HG03135 (cell line): ENCODE measurements around the gene NRF1.
A peak's percentile ranks its signal among the peaks of the same experiment; 100 is the strongest.

Experiments
- ATAC-seq: cut with Tn5 transposase; IDR thresholded peaks from one replicate; pipeline ENCODE4 v1.9.1; 2021; ENCODE audit warnings: mild to moderate bottlenecking, moderate library complexity; ENCODE audit not compliant: unreplicated experiment

Gene NRF1

DNA sequence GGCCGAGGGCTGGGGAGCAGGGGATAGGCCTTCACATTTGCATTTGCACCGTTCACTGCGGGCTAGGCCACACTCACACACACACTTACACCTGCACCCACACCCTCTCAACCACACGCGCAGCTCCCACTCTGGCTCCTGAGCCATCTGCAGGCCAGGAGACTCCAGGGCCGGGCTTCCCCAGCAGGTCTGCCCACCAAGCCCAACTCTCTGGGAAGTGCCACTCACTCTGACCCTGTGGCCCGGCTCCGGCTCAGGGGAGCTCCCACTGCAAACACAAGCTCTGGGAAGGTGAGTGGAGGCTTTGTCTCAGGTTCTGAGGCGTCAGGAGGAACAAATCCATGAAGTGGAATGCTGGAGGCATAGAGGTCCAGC lies 157.9 kb downstream of the NRF1 start:
- ATAC-seq = no peak

DNA sequence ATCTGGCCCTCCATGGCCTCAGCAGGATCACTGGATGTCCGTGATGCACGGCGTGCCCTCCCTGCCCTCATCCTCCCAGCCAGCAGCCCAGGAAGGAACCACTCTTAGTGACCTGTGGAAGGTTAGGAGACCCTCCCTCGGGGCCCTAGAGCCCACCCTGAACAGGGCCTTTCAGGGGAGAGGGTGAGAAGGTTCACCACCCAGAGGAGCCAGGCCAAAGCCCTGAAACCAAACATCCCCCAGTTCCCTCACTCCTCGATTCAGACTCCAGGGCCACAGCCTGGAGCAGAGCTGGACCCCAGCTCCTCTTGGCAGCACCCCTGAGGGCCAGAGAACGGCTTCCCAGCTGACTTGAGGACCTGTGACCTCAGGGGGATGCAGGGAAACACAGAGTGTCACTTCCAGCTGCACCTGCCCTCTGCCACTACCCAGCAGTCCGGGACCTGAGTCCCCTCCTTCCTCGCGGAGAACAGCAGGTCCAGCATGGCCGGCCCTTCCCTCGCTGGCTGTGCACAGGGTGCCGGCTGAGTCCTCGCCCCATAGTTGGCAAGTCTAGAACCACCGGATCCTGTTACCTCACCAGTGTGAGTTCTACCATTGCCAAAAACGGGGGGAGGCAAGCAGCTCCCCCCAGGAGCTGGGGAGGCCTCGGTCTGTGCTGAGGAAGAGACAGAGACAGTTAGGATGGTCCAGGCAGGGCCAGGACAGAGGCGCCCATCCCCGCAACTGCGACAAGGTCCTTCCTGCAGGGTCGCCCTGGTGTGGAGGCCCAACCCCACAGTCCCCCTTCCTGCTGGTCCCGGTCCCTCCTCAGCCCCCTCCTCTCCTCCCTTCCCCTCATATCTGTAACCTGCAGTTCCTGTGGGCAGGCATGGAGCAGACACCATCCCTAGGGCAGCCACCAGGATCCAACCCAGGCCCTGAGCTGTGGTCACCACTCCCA lies 158.6 kb downstream of the NRF1 start:
- ATAC-seq = no peak

DNA sequence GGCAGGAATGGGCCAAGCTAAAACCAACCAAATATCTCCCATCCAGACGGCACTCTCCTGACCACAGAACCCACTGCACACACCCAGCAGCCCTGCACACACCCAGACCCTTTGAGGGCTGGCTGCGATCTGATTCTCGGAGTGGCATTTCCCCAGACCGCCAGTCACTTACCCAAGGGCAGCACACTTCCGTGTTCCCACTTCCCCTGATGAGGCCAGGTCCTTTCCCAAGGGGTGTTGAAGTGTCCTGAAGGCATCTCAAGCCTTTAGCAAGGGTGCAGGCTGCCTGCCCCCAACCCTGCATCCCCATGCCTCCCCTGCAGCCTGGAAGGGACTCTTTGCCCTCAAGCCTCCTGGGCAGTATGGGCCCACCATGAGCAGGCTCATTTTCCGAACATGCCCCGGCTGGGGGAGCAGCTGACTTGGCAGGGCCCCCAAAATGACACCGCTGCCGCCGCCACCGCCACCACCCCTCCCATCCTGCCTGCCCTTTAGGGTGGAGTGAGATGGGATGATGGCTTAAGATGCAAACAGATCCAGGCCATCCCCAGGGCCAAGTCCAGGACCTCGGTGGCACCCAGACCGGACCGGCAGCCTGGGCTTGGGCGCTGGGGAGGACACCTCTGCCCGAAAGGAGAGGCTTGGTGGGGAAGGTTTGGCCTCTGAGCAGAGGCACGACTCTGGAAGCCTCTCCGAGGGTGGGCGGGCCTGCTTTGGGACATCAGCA lies 159.8 kb downstream of the NRF1 start:
- ATAC-seq = no peak

DNA sequence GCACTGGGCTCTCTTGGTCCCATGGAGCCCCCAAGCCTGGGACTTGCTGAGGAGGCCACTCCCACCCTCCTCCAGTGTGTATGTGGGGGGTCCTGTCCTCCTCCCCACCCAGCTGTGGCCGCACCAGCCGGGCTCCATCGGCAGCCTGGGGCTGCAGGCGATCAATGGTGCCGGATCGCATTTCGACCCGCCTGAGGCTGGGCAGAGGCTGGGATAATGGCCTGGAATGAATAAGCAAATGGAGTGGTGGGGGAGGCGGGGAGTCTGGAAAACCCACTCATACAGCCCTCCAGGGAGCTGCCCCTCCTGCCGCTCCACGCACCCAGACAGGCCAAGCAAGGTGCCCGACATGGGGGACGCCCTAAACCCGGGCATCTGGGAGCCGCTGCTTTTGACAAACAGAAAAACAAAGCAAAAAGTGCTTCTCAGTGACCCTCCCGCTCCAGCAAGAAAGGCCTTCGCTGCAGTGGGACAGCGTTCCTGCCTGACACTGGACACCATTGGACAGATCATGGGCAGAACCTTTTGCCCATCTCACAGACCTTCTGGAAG lies 160.5 kb downstream of the NRF1 start:
- no peak for ATAC-seq

DNA sequence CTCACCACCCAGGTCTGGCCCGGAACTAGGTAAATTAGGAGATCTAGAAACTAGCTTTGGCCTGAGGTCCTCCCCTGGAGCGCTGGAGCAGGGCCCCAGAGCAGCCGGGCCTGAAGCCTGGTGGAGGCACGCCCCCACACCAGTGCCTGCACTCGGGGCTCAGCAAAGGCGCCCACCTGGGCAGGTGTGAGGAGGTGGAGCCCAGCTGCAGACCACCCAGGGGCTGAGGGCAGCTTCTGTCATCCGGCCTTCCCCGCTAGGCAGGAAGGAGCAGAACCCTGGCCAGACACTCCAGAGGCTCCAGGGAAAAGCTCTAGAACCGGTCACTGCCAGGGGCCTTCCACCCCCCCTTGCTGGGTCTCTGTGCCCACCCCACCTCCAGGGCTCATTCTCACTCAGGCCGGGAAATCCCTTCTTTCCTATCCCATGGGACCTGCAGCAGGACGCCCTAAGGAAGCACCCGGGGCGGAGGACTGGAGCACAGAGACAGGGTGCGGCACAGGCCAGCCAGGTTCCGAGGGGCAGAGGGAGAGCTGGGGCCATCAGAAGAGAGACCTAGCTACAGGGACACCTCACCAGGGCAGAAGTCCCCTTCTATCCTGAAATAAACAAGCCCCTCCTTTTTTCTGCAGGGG lies 161.2 kb downstream of the NRF1 start:
- no peak for ATAC-seq

DNA sequence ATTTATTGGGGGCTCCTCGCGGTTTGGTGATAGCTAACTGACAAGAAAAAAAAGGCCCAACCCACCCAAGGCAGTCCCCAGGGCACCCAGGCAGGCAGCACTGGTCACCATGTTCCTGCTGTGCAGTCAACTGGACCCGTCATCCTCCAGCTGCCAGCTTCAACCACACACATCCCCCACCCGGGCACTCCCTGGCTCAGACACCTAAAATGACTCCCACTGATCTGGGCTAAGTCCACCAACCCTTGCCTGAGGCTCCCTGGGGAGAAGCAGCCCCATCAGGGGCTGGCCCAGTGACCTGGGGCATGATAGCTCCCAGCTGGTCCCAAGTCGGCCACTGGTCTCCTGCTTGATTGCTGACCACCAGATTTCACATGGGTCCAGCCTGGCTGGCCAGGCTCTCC lies 161.8 kb downstream of the NRF1 start:
- ATAC-seq = no peak

DNA sequence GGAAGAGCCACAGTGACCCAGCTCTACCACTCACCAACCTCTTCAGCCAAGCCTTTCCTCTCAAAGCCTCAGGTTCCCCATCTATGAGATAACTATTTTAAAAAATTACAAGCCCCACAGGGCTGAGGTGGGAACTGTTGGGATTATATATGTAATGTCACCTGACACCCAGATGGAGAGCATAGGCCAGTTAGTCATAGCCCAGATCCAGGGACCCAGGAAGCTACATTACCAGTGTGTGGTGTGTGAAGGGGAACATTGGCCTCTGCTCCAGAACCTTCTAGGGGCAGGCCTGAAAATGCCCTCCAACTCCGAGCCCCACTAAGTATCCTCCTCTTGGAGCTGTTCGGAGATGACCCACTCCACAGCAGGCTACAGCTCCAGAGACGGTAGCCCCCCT lies 162.4 kb downstream of the NRF1 start:
- no peak for ATAC-seq

DNA sequence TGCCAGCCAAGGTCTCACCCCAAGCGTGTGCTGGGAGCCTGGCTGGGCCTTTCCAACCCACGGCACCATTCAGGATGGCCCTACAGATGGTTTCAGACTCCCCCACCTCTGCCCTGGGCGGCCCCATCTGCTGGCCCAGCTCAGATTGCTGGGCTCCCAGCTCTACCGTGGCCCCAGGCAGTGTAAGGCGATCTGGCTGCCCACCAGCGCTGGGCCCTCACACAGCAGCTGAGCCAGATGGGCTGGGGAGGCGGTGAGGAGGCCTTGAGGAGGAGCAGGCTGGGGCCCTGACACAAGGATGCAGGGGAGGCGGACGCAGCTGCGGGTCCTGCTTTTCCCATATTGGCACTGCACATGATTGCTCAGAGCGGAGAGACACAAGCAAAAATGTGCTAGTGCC lies 162.8 kb downstream of the NRF1 start:
- no peak for ATAC-seq

DNA sequence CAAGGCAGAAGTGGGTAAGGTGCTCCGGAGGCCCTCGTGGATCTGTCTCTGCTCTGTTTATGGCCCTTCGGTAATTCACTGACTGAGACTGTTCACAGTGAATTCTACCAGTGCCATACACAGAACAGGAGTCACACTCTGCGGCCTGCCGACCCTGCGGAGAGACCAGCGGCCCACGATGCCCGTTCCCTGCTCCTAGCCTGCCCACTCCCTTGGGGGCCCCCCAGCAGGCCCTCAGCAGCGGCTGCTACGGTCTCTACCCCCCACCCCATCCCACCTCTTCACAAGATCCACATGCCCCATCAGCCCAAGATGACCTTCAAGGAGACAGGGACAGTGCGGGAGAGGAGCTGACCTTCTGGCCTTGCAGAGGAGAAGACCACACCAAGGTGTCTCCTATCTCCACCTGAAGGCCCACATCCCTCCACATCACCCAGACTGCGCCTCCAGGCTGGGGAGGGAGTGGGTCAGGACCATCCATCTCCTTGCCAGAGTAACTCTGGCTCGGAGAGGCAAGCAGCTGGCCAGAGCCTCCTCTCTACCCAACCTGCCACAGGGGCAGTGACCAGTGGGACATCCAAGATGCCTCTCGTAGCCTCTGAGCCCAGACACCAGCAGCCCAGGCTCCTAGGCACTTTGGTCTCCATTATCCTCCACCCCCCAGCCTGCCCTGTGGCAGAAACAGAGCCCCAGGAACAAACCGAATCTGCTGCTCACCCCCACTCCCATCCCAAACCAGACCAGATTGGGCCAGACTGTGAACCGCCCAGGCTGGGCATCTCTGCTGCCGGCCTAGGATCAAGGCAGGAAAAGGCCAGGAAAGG lies 163.6 kb downstream of the NRF1 start:
- no peak for ATAC-seq

DNA sequence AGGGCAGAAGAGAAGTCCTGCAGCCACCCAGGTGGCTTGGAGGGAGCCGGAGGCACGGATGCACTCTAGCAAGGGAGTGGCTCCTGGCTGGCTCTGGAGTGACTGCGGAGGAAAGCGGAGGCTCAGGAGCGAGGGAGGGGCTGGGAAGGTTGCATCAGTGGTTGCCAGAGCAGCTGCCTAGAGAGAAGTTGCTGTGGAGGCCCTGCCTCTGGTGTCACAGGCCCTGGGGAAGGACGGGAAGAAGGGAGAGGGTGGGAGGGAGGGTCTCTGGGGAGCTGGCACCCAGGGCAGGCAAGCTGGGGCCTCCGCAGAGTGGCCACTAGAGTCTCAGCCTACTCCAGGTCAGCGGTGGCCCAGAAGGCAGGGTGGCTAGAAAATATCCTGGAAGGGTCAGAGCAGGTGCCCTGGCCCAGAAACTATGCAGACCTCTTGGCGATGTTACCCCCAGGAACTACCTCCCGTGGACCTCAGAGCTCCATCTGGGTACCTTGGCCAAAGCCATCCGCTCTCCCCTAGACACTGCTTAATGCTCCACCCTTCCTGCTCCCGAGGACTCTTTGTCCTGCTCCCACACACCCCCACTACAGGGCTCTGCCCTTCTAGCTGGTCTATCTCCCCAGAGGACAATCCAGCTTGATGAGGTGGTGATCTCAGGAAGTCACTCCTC lies 164.3 kb downstream of the NRF1 start:
- no peak for ATAC-seq

DNA sequence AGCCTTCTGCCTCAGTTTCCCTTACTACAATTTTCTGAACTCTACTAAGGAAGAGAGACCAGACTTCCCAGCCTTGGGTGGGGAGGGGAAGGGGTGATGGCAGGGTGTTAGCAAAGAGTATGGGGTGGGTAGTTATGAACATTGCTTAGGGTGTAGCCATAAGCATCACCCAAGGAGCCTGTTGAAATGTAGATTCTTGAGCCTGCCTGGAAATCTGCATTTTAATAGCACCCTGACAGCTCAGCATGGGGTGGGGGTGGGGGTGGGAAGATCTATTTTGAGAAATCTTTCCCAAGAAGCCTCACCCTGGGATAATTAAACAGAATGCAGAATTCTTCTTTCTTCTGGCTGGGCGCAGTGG lies 164.8 kb downstream of the NRF1 start:
- no peak for ATAC-seq

DNA sequence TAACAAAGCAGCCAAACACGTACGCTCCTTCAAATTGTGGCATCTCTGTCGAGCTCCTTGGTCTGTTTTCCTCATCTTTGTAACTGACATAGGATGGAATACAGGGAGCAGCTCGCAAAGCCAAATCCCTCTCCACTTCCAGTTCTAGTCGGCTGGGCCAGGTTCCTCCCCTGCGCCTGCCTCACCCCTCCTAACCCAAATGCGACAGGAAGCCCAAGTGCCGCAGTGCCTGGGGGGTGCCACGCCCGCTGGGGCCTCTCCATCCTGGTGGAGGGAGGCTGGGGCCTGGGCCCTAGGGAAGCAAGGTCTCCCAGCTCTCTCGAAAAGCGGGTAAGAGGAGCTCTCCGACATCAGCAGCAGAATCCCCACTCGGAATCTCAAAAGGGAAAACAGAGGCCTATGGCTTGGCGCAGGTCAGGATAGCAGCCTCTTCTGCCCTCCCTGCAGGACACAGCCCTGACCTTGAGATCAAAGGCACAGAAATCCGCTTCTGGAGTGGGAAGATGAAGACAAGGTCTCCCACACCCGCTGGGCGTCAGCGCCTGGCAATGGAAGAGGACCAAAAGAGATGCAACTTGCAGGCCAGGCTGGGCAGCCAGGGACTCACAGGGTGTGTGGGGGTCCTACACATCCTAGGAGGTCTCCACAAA lies 165.8 kb downstream of the NRF1 start:
- no peak for ATAC-seq

DNA sequence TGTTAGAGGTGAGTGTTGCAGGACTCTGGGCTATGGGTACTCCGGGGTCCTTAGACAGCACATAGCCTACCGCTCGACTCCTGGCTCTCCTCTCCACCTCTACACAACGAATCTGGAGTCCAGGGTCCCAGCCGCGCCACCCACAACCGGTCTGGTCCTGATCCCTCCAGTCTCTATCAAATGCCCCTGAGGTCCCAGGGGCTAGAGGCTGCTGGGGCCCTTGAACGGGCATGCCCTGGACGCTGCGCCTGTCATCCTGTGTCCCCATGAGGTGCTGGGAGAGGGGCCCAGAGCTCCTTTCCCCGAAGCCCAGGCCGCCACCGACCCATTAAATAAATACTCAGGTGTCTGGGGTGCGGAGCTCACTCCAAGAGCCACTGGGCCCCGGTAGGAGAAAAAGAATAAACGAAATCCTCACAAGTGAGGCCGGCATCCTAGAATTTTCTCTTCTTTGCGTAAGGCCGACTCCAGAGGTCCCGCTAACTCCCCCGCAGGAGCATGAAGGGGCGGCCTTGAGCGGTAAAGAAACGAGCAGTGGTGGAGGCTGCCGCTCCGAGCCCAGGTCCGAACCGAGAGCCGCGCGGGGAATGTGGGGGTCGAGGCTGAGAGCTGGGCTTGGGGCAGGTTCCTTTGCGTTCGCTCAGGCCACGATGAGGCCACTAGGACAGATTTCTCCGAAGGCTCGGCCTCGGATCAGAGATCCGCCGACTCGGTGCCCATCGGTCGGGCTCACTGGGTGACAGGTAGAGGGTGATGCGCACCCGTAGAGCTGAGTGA lies 166.7 kb downstream of the NRF1 start:
- ATAC-seq = no peak

DNA sequence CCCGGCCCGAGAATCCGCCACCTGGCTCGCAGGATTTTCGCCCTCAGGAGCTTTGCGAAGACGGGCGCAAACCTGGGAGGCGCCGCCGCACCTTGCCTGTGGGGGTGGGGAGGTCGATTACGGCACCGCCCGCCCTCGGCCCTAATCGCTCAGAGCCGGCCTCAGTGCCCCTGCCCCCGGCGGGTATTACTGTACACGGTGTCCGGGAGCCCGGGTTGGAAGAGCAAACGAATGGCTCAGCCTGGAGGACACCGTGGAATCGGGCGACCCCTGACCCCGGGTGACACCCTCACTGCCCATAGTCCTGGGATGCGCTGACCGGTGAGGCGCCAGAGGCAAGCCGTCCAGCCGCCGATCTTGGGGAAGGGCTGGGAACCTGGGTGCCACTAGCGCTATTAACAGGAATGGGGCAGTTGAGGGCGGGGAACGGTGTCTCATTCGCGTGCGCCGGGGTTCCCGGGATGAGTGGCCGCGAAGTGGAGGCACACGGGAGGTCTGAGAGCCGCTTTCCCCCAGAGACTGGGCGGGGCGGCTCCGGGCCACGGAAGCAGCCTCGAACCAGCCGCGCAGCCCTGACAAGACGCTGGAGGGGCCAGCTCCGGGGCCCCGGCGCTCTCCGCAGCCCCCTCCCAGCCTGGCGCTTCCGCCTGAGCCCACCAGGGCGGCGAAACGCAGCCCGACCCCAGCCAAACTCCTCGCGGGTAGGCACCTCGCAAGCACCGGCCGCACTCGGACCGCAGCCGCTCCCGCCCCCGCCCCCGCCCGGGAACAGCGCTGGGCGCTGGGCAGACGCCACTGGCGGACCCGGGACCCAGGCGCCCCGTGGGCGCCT lies 167.5 kb downstream of the NRF1 start:
- ATAC-seq = peak; percentile 12

DNA sequence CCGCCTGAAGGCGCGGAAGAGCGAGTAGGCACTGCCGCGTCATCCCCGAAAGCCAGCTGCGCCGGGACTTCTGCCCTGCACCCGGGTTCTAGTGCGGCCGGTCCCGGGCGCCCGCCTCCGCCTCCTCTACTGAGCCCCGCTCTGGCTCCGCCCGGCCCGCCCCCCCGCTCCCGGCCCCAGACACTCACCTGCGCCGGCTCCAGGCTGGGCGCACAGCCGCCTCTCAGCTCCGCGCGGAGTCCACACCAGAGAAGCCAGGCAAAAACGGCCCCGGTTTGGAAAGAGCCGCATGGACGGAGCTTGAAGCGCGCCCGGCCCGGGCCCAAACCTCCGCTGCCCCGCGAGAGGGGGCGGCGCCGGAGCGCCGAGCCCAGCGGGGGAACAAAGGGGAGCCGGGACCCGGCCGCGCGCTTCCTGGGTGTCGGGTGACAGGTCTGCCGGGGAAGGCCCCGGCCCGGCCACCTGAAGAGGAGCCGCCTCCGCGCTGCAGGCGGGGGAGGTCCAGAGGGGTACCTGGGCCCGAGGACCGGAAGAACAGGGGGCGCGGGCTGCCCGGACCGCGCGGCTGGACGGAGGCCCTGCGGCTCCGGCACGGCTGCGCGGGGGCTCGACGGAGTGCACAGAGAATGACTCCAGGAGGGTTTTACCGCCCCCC lies 168.2 kb downstream of the NRF1 start:
- ATAC-seq = peak; percentile 32

DNA sequence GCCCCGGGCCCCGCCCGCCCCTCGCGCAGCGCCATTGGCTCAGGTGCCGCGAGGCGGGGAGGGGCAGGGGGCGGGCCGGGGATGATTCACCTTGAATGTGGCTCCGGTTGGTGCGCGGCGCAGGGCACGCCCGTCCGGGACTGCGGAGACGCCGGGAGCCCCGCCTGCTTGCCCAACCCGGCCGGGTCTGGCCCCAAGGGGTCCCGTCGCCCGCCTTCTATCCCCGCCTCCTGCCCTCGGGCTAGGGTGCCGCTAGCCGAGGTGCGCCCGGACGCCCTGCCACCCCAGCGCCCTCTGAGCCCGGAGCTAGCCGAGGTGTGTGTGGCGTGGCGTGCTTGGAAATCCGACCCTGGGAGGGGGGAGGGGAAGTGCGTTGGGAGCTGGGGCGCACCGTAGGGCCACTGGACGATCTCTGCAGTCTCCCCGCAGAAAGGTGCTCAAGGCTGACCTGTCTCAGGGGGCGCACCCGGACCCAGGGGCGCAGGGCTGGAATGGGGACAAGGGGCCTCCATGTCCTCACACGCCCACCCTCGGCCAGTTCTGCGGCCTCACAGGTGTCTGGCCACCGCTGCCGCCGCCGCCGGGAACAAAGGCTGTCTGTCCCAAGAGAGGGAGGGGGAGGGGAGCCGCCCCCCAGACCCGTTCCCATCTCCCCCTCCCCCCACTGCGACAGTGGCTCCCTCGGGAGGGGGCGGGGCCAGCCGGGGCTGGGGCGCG lies 168.9 kb downstream of the NRF1 start:
- ATAC-seq = peak; percentile 47
